ENCODE measurements around the gene LRRC4B.

Gene LRRC4B

DNA sequence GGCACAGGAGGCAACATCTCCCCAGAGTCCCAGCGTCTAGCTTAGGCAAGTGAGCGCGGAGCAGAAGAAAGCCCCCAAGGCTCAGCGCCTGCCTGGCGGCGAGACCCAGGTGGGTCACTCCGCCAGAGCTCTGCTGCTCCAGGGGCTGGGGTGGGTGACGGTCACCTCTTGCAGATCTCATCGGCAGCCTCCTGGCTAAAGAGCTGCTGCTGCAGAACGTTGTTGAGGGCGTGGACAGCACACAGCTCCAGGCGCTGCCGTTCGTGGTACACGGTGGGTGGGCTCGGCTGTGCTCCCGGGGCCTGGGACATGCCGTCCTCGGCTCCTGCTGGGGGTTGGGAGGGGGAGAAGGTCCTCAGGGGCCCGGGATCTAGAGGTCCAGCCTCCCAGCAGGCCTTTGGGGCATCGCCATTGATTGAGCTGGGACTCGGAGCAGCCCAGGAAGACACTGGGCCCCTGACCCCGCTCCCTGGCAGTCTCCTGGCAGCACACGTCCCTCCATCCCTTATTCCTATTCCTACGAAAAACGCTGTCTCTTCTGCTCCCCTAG is 58.0 kb downstream of the LRRC4B start:
- DNase-seq (ENCODE audit: extremely low spot score, insufficient read length, low read depth): no peak
- no peak for FAIRE-seq

DNA sequence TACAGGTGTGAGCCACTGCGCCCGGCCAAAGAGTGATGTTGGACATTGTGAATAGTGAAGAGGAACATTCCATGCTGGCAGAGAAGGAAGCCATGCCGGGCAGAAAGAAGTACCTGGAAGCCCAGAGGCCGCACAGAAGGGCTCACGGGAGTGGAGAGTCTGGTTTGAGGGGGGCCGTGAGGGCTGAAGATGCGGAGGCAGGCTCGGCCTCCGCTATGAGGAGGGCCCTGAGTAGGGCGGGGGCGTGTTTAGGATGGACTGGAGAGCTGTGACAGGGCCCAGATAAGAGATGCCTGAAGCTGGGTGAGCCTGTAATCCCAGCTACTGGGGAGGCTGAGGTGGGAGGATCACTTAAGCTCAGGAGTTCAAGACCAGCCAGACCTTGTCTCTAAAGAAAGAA is 58.9 kb downstream of the LRRC4B start:
- no peak for DNase-seq (ENCODE audit: extremely low spot score, insufficient read length, low read depth)
- no peak for FAIRE-seq

DNA sequence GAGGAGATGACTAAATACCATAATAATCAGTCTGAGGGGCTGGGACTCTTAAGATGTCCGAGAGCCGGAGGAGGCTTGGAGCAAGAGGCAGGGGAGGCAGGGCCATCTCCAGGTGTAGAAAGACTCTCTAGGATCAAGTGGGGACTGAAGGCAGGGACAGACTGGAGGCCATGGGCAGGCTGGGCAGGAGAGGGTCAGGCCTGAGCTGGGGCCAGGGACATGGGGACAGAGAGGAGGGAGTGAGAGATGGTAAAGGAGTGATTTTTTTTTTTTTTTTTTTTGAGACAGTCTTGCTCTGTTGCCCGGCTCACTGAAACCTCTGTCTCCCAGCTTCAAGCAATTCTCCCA is 59.4 kb downstream of the LRRC4B start:
- DNase-seq (ENCODE audit: extremely low spot score, insufficient read length, low read depth) (no peak), FAIRE-seq (no peak)

DNA sequence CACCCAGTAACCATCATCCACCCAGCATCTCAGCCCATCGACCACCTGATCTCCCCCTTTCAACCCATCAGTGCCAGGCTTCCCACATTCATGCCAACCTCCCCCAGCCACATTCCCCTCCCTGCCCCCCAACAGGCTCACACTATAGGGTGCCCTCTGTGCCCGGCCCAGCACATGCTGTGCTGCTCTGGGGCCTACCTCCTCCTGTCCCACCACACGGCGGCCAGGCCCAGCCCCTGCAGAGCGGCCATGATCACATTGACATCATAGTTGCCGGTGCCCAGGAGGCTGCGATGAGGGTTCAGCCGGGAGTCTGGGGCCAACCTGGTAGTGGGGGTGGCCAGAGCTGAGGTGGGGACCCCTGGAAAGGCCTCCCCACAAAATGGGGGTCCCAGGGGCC is 60.9 kb downstream of the LRRC4B start:
- no peak for DNase-seq (ENCODE audit: extremely low spot score, insufficient read length, low read depth)

DNA sequence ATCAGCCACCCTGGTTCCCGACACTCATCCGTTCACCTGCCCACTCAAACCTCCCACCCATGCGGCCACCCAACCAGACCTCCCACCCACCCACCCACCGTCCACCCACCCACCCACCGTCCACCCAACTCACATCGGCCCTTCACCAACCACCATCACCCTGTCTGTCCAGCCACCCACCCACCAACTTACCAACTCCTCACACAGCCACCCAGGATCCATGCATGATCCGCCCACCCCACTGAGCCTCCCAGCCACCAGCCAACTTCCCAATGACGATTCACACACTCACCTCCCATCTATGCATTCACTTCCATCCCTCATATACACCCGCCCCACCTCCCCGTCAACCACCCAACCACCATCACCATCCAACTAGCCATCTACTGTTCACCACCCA is 61.5 kb downstream of the LRRC4B start:
- FAIRE-seq (no peak), DNase-seq (ENCODE audit: extremely low spot score, insufficient read length, low read depth) (no peak)

More for the DNA sequence above, 60.9 kb downstream of the LRRC4B start:
- no peak for FAIRE-seq

DNA sequence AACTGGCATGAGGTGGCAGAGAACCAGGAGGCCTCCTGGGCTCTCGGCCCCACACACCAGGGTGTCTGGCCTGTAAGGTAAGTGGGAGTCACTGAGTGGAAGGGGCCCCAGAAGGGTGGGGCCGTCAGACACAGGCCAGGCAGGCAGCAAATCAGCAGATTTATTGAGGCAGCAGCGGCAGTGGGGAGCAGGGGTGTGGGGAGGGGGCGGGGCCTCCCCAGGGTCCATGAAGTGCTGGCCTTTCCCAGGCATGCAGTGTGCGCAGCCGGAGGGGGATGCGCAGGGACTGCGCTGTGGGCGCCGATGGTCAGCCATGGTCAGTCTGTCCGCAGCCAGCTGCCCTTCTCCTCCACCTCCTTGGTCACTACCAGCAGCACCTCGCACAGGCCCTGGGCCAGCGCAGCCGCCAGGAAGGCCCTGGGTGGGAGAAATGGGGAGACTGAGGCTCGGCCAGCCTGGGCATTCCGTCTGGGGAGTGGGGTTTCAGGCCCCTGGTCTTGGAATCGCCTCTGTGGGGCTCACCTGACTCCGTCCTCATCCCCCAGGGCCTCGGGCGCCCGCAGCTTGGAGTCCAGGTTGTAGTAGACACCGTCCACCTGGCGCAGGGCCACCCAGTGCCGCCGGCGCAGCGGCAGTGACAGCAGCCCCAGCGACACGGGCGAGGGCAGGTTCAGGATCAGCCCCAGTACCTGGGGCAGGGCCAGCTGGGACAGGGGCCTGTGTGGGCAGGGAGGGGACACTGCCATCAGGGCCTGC is 62.2 kb downstream of the LRRC4B start:
- no peak for FAIRE-seq
- no peak for DNase-seq (ENCODE audit: extremely low spot score, insufficient read length, low read depth)

DNA sequence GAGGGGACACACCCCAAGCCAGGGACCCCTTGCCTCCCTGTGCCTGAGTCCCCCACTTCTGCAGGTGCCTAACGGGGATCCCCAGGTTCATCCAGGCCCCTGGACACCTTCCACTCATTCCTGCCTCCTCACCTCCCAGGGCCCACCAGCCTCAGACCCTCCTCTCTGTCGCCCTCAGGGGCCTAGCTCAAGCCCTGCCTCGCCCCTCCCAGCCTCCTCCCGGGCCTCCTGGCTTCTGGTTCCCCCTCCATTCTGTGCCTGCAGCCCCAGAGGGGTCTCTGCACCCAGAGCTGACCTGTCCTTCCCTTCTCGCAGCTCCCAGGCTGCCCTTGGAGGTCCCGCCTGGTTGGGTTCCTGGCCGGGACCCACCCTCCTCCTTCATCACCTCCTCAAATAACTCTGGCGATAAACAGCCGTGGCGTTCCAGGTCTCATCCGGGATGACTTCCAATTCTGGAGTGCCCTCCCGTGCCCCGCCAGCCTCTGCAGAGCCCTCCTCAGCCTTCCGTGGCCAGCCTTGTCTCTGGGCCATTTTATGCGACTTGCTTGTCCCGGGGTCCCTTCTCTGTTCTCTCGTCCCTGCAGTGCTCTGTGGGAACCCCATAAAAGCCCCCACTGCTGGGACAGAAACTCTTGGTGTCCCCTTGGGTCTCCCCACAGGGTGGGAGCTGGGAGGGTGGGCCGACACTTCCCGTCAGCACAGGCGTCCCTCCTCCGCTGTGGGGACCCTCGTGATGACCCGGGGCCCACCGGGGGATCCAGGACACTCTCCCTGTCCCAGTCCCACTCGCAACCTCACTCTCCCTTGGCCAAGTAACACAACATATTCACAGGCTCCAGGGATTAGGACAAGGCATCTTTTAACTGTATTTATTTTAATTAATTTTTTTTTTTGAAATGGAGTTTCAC is 66.4 kb downstream of the LRRC4B start:
- FAIRE-seq (no peak), DNase-seq (ENCODE audit: extremely low spot score, insufficient read length, low read depth) (no peak)

DNA sequence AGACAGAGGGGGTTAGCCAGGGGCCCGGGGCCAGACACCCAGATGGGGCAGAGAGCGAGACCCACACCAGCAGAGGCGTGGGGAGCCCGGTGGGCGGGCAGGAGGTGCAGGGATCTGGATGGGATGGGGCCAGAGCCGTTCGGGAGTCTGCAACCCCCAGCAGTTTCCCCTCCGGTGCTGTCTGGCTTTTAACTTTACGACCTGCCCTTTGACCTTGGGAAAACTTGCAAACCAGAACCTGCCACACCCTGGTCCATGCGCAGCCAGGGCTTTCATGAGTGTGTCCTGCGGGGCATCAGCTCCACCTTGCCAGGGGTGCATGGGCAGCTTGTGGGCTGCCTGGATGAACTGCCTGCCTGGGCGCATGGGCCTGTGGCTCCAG is 67.1 kb downstream of the LRRC4B start:
- DNase-seq (ENCODE audit: extremely low spot score, insufficient read length, low read depth): no peak
- no peak for FAIRE-seq

DNA sequence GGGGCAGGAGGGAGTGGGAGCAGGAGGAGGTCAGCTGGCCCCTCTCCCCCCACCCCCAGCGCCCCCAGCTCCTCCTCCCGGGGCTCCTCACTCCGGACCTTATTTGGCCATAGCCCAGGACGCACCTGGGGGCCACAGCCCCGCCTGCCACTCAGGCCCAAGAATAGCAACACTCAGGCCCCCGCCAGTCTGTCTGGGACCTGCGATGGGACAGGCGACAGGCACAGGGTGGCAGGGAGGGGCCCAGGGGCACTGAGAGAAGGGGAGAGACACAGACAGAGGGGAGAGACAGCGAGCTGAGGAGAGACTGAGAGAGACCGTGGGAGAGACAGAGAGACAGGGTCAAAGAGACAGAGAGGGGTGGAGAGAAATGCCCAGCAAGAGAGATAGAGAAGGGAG is 67.5 kb downstream of the LRRC4B start:
- DNase-seq (ENCODE audit: extremely low spot score, insufficient read length, low read depth): no peak
- FAIRE-seq: no peak

DNA sequence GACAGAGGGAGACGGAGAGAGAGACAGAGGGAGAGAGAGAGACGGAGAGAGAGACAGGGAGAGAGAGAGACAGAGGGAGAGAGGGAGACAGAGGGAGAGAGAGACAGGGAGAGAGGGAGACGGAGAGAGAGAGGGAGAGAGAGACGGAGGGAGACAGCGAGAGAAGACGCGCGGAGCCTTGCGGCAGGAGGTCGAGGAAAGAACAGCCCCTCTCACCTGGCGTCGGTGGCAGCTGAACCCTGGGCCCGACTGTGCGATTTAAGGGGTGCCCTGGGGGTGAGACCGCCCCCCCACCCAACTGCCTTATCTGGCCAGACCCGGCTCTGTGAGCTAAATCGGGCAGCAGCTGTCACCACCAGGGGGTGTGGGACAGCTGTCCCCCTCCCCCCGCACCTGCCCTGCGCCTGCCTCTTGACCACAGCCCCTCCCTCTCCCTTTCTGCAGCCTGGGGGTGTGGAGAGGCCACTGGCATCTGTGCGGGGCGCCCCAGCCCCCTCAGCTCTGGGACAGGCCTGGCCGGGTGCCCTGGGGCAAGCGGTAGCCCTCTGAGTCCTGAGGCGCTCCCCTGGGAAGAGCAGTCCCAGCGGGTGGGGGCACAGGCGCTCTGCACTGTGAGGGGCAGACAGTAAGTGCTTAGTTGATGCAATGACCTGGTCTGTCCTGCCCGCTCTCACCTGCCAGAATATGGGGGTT is 68.0 kb downstream of the LRRC4B start:
- DNase-seq (ENCODE audit: extremely low spot score, insufficient read length, low read depth) (no peak), FAIRE-seq (no peak)

DNA sequence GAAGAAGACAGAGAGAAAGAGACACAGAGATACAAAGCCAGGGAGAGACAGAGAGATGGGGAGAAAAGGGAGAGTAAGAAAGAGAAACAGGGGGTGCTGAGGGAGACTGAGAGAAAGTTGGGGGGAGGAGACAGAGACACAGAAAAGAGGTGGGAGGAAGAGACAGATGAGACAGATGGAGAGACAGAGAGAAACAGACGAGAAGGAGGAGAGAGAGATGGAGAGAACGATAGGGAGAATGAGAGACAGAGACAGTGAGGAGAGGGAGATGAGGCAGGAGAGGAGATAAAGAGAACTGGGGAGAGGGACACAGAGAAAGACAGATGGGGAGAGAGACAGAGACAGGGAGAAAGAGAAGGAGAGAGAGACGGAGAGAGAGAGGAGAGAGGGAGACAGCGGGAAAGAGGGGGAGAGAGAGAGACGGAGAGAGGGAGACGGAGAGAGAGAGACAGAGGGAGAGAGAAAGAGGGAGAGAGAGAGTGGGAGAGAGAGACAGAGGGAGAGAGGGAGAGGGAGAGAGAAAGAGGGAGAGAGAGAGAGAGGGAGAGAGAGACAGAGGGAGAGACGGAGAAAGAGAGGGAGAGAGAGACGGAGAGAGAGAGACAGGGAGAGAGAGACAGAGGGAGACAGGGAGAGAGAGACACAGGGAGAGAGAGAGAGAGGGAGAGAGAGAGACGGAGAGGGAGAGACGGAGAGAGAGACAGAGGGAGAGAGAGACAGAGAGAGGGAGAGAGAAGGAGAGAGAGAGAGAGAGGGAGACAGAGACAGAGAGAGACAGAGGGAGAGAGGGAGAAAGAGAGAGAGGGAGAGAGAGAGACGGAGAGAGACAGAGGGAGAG is 69.8 kb downstream of the LRRC4B start:
- no peak for FAIRE-seq

DNA sequence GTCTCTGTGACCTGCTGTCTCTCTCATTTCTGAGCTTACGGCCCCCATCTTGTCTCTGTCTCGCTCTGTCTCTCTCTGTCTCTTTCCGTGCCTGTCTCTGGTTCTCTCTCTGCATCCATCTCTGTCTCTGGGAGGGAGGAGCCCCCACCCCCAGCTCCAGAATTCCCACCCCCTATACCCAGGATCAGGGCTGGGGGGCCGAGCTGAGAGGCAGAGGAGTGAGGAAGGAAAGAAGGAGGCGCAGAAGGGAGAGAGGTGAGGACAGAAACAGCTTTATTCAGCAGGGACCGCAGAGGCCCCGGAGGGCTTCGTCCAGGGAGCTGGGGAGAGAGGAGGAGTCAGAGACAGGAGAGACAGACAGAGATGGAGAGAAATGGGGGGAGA is 71.2 kb downstream of the LRRC4B start:
- no peak for FAIRE-seq

More for the DNA sequence above, 69.8 kb downstream of the LRRC4B start:
- no peak for DNase-seq (ENCODE audit: extremely low spot score, insufficient read length, low read depth)

DNA sequence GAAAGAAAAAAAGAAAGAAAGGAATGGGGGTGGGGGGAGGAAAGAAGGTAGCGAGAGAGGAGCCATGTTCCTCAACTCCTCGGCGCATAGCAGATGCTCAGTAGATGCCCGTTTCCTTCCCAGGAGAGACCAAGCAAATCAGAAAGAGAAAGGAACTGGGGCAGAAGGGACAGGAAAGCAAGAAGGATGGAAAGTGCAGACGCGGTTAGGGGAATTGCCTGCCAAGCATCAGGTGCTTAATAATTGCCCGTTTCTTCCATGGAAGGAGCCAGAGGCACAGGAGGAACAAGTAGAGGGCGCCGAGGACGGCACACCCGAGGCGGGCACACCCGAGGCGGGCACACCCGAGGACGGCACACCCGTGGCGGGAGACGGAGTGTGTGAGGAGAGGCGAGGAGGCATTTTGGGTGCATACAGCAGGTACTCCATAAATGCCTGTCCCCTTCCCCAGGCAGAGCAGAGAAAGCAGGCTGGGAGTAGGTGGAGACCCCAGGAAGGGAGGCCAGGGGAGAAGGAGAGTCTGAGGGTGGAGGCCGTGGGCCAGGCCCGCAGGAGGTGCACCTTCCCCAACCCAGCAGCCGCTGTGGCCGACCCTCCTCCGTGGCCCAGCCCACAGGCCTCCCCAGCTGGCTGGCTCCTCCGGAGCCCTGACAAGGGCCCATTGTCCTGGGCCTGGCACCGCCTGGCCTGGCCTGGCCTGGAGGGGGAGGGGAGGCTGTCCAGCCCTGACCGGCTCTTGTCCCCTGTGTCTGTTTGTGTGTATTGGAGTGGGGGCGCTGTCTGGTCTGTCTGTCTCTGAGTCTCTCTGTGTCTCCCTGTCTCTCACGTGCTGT is 71.8 kb downstream of the LRRC4B start:
- DNase-seq (ENCODE audit: extremely low spot score, insufficient read length, low read depth): no peak
- FAIRE-seq: no peak

More for the DNA sequence above, 71.2 kb downstream of the LRRC4B start:
- DNase-seq (ENCODE audit: extremely low spot score, insufficient read length, low read depth): no peak

DNA sequence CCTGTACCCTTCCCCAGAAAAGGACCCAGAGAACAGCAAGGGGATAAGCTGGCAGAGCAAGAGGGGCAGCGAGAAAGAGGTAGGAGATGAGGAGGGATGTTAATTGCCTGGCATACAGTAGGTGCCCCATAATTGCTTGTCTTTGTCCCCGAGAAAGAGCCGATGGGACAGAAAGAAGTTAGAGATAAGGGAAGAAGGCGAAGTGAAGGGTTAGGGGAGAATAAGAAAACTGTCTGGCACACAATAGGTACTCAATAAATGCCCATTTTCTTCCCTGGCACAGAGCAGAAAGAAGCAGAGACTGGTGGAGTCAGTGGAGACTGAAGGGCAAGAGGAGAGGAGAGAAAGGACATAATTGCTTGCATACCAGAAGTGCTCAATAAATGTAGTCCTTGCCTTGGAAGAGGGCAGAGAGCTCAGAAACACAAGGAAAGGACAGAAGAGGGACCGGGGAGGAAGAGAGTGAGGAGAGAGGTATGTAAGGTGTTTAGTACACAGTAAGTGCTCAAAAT is 73.2 kb downstream of the LRRC4B start:
- DNase-seq (ENCODE audit: extremely low spot score, insufficient read length, low read depth) (no peak), FAIRE-seq (no peak)

DNA sequence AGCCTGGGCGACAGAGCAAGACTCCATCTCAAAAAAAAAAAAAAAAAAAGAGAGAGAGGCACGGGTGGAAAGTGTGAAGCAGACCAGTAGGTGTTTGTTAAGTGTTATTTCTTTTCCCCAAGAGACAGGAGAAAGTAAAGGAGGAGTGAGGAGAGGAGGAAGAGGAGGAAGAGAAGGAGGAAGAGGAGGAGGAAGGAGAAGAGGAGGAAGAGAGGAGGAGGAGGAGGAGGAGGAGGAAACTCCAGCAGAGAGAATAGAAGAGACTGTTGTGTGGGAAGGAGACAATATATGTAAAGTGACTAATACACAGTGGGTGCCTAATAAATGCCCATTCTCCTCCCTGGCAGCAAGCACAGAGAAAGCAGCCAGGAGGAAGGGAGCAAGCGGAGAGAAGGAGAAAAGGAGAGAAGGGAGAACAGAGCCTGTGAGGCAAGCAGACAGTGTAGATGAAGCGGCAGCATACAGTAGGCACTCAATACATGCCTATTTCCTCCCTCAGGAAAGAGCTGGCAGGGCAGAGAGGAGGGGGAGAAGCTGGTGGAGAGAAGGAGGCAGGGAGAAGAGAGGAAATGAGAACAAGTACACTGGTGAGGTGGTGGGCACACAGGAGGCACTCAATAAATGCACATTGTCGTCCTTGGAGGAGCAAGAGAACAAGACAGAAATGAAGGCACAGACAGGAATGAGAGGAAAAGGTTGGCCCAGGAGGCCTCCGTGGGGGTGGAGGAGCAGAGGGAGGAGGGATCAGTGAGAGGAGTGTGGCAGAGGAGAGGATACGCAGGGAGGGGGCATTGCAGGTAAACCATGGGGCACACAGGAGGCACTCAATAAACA is 73.8 kb downstream of the LRRC4B start:
- no peak for FAIRE-seq

DNA sequence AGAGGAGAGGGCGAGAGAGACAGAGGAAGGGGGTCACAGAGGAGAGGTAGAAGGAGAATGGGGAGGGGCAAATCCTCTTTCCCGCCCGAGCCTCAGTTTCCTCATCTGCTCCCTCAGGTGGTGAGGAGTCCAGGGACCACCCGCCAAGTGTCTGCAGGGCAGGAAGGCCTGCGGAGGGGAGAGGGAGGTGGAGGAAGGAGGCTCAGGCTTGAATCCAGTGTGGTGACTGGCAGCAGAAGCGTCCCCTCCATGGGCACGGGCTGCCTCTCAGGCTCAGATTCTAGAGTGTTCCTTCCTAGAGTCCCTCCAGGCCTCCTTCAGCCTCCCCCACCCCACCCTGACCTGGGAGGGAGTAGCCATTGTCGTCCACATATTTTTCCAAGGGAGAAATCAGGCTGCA is 75.1 kb downstream of the LRRC4B start:
- no peak for FAIRE-seq
- DNase-seq (ENCODE audit: extremely low spot score, insufficient read length, low read depth): no peak

More for the DNA sequence above, 73.8 kb downstream of the LRRC4B start:
- DNase-seq (ENCODE audit: extremely low spot score, insufficient read length, low read depth): no peak

DNA sequence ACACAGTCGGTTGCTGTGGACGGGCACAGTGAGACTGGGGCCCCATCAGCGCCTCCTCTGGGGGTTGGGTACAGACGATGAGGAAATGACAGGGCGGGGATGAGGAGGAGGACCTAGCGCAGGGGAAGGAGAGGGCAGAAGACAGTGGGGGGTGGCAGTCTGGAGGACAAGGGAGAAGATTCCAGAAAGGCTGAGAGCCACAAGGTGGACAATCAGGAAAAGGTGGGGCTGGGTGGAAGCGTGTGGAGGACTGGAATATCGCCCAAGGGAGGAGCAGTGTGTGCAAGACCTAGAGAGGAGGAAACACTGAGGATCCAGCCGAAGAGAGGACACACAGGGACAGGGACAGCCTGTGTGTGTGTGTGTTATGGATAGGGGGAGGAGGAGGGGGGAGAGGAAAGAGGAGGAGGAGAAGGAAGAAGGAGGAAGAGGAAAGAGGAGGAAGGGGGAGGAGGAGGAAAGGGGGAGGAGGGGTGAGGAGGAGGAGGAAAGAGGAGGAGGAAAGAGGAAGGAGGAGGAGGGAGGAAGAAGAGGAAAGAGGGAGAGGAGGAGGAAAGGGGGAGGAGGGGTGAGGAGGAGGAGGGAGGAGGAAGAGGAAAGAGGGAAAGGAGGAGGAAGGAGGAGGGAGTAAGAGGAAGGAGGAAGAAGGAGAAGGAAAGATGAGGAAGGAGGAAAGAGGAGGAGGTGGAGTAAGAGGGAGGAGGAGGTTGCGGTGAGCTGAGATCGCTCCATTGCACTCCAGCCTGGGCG is 75.8 kb downstream of the LRRC4B start:
- FAIRE-seq: no peak
- no peak for DNase-seq (ENCODE audit: extremely low spot score, insufficient read length, low read depth)

Data from GM18507 (cell line).